Measurements from ENCODE around the gene TTC33. TPM values are rescaled to one million over a fixed set of nuclear protein-coding genes. Genes with fewer than 3 reads are reported as not detected.

Gene TTC33
- total RNA-seq, 1 experiment from 2014 or later: 12.6 TPM

DNA sequence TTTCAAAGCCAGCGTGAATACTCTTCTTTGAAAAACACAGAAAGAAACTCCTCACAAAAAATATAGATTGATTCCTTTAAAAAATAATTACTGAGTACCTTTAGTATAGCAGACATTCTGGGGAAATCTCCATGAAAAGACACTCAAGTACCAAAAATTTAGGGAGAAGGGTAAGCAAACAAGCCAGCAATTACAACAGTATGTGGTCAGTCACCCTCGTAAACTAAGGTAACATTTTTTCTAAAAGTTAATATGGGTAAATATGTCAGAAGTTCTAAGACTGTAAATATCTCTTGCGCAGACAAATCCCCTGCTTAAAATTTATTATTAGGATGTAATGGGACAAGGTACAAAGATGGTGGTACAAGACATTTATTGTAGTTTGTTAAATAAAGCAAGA lies 178.0 kb downstream of the TTC33 start:
- H3K4me3 ChIP-seq (ENCODE audit: low read depth in 2 of 2, low read length in 2 of 2): no peak overlapping the region
- DNase-seq (ENCODE audit: low read depth, low spot score) (no peak), ATAC-seq (peak; percentile 45; the same call in 1 of the 2 replicates)
- H3K27me3 ChIP-seq (ENCODE audit: control insufficient read depth, insufficient read depth, low read length): no peaks in the 10 kb centered on the region
- ChIA-PET POLR2A (no interaction called here), CTCF (no interaction called here)
- in situ Hi-C loops (cut with HindIII; ENCODE audit: low pct_unique_long_range_greater_than_20kb, low sequenced_read_pairs) (no loop called here), intact Hi-C loops (cut with micrococcal nuclease; ENCODE audit: unreplicated experiment) (no loop called here)
- no peaks in the 10 kb centered on the region for H3K36me3 ChIP-seq (ENCODE audit: control insufficient read depth, insufficient read depth, low read length)
- 0 out of 2 replicates have a peak, but pooled peaks cover 3% of the 10 kb centered on the region for H3K4me1 ChIP-seq (ENCODE audit: control insufficient read depth, insufficient read depth, low read length)
- H3K27ac ChIP-seq (ENCODE audit: low read length): no peak overlapping the region
- TF ChIP-seq, protein P1, sequence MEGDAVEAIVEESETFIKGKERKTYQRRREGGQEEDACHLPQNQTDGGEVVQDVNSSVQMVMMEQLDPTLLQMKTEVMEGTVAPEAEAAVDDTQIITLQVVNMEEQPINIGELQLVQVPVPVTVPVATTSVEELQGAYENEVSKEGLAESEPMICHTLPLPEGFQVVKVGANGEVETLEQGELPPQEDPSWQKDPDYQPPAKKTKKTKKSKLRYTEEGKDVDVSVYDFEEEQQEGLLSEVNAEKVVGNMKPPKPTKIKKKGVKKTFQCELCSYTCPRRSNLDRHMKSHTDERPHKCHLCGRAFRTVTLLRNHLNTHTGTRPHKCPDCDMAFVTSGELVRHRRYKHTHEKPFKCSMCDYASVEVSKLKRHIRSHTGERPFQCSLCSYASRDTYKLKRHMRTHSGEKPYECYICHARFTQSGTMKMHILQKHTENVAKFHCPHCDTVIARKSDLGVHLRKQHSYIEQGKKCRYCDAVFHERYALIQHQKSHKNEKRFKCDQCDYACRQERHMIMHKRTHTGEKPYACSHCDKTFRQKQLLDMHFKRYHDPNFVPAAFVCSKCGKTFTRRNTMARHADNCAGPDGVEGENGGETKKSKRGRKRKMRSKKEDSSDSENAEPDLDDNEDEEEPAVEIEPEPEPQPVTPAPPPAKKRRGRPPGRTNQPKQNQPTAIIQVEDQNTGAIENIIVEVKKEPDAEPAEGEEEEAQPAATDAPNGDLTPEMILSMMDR (IDR thresholded peaks at IDR 0.05): no peak
- TF ChIP-seq, protein P2, sequence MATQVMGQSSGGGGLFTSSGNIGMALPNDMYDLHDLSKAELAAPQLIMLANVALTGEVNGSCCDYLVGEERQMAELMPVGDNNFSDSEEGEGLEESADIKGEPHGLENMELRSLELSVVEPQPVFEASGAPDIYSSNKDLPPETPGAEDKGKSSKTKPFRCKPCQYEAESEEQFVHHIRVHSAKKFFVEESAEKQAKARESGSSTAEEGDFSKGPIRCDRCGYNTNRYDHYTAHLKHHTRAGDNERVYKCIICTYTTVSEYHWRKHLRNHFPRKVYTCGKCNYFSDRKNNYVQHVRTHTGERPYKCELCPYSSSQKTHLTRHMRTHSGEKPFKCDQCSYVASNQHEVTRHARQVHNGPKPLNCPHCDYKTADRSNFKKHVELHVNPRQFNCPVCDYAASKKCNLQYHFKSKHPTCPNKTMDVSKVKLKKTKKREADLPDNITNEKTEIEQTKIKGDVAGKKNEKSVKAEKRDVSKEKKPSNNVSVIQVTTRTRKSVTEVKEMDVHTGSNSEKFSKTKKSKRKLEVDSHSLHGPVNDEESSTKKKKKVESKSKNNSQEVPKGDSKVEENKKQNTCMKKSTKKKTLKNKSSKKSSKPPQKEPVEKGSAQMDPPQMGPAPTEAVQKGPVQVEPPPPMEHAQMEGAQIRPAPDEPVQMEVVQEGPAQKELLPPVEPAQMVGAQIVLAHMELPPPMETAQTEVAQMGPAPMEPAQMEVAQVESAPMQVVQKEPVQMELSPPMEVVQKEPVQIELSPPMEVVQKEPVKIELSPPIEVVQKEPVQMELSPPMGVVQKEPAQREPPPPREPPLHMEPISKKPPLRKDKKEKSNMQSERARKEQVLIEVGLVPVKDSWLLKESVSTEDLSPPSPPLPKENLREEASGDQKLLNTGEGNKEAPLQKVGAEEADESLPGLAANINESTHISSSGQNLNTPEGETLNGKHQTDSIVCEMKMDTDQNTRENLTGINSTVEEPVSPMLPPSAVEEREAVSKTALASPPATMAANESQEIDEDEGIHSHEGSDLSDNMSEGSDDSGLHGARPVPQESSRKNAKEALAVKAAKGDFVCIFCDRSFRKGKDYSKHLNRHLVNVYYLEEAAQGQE (IDR thresholded peaks at IDR 0.05; ENCODE audit: insufficient read depth in 1 of 2, low read depth in 2 of 2, low read length in 1 of 2): no peak
- no peak for TF ChIP-seq TCF7L2 (IDR thresholded peaks at IDR 0.05; ENCODE audit: low read depth, low read length)
- TF ChIP-seq SIN3A (IDR thresholded peaks at IDR 0.05; ENCODE audit: borderline replicate concordance, insufficient read depth, low read depth, low read length): no peak
- TF ChIP-seq POLR2AphosphoS5 (IDR thresholded peaks at IDR 0.05; ENCODE audit: low read depth, low read length): no peak
- H3K9me3 ChIP-seq (ENCODE audit: control insufficient read depth, insufficient read depth, low read depth, low read length): no peaks in the 10 kb centered on the region
- BruUV-seq (replicated peaks): no TSS peak

DNA sequence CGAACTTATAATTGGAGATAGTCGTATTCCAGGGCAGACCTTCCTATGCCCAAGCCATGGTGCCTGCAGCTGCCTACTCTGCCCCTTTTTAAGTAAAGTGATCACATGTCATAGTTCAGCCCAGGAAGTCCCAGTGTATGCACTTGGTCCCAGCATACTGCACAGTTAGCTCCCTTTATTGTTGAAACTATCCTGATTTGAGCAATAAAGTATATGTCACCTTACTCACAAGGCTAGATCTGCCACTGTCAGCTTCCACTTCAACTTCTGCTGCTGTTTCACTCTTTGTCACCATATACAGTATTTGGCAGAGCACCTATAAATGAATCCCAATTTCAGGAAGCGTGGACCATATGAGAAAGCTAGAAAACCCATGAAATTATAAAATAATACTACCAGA lies 179.8 kb downstream of the TTC33 start:
- no peak for ATAC-seq
- TF ChIP-seq, protein P1 (IDR thresholded peaks at IDR 0.05): no peak
- TF ChIP-seq, protein P2 (IDR thresholded peaks at IDR 0.05; ENCODE audit: insufficient read depth in 1 of 2, low read depth in 2 of 2, low read length in 1 of 2): no peak
- no peak for TF ChIP-seq SIN3A (IDR thresholded peaks at IDR 0.05; ENCODE audit: borderline replicate concordance, insufficient read depth, low read depth, low read length)
- no peak for TF ChIP-seq TCF7L2 (IDR thresholded peaks at IDR 0.05; ENCODE audit: low read depth, low read length)
- TF ChIP-seq POLR2AphosphoS5 (IDR thresholded peaks at IDR 0.05; ENCODE audit: low read depth, low read length): no peak
- Histone ChIP-seq H3K27me3 (ENCODE audit: control insufficient read depth, insufficient read depth, low read length) (no peaks in the 10 kb centered on the region), H3K27ac (ENCODE audit: low read length) (no peak overlapping the region), H3K4me1 (ENCODE audit: control insufficient read depth, insufficient read depth, low read length) (0 out of 2 replicates have a peak, but pooled peaks cover 3% of the 10 kb centered on the region), H3K9me3 (ENCODE audit: control insufficient read depth, insufficient read depth, low read depth, low read length) (no peaks in the 10 kb centered on the region), H3K36me3 (ENCODE audit: control insufficient read depth, insufficient read depth, low read length) (no peaks in the 10 kb centered on the region), H3K4me3 (ENCODE audit: low read depth in 2 of 2, low read length in 2 of 2) (no peak overlapping the region)
- intact Hi-C loops (cut with micrococcal nuclease; ENCODE audit: unreplicated experiment): no loop called here
- BruUV-seq (replicated peaks): no TSS peak
- ChIA-PET CTCF (no interaction called here), POLR2A (no interaction called here)
- in situ Hi-C loops (cut with HindIII; ENCODE audit: low pct_unique_long_range_greater_than_20kb, low sequenced_read_pairs): no loop called here
- DNase-seq (ENCODE audit: low read depth, low spot score): no peak
